ENCODE measurements around the gene TRDMT1.

Gene TRDMT1

GRCh38 chr10:17123961-17124360 lies 77.5 kb downstream of the TRDMT1 start:
- Histone ChIP-seq H3K23ac (ENCODE audit: low read length) (no peak overlapping the region), H2BK120ac (ENCODE audit: low read depth, low read length) (no peak overlapping the region), H4K5ac (ENCODE audit: low read length) (no peak overlapping the region), H2AK5ac (ENCODE audit: low read length) (no peak overlapping the region), H2BK5ac (ENCODE audit: low read length) (no peak overlapping the region), H3K79me2 (ENCODE audit: control insufficient read depth, insufficient read depth, low read length) (no peaks in the 10 kb centered on the region), H3K36me3 (ENCODE audit: control insufficient read depth, insufficient read depth, low read length) (no peaks in the 10 kb centered on the region), H4K8ac (ENCODE audit: low read depth, low read length) (no peak overlapping the region), H3K9ac (ENCODE audit: low read length) (no peak overlapping the region), H3K4me2 (ENCODE audit: low read length) (no peak overlapping the region), H2BK15ac (replicated peaks; ENCODE audit: low read depth) (no peak overlapping the region), H3K18ac (ENCODE audit: low read length) (no peak overlapping the region), H3K4me1 (ENCODE audit: control insufficient read depth, low read depth, low read length) (no peaks in the 10 kb centered on the region), H3K56ac (ENCODE audit: low read length) (no peak overlapping the region), H3K4ac (ENCODE audit: low read depth, low read length) (no peak overlapping the region), H3K27ac (ENCODE audit: low read depth, low read length) (no peak overlapping the region), H3K79me1 (ENCODE audit: low read length) (no peaks in the 10 kb centered on the region), H3K27me3 (ENCODE audit: insufficient read depth, low read length, poor library complexity) (no peaks in the 10 kb centered on the region), H3K4me3 (ENCODE audit: low read length) (no peak overlapping the region)
- no CpG with 5 or more reads among the region's 3 CpGs for WGBS (ENCODE audit: extremely low coverage, insufficient coverage, low lambda C conversion rate)
- DNase-seq = no peak

GRCh38 chr10:17122726-17123661 lies 78.5 kb downstream of the TRDMT1 start:
- no peak overlapping the region for H3K18ac ChIP-seq (ENCODE audit: low read length)
- H3K27me3 ChIP-seq (ENCODE audit: insufficient read depth, low read length, poor library complexity) = no peaks in the 10 kb centered on the region
- H4K5ac ChIP-seq (ENCODE audit: low read length) = no peak overlapping the region
- H3K36me3 ChIP-seq (ENCODE audit: control insufficient read depth, insufficient read depth, low read length) = no peaks in the 10 kb centered on the region
- no peak for DNase-seq
- H2BK15ac ChIP-seq (replicated peaks; ENCODE audit: low read depth) = no peak overlapping the region
- H3K4me1 ChIP-seq (ENCODE audit: control insufficient read depth, low read depth, low read length) = no peaks in the 10 kb centered on the region
- H2AK5ac ChIP-seq (ENCODE audit: low read length) = no peak overlapping the region
- no peak overlapping the region for H3K56ac ChIP-seq (ENCODE audit: low read length)
- H3K27ac ChIP-seq (ENCODE audit: low read depth, low read length) = no peak overlapping the region
- no CpG with 5 or more reads among the region's 5 CpGs for WGBS (ENCODE audit: extremely low coverage, insufficient coverage, low lambda C conversion rate)
- no peak overlapping the region for H2BK120ac ChIP-seq (ENCODE audit: low read depth, low read length)
- no peaks in the 10 kb centered on the region for H3K79me2 ChIP-seq (ENCODE audit: control insufficient read depth, insufficient read depth, low read length)
- no peaks in the 10 kb centered on the region for H3K79me1 ChIP-seq (ENCODE audit: low read length)
- H3K4me3 ChIP-seq (ENCODE audit: low read length) = no peak overlapping the region
- no peak overlapping the region for H3K9ac ChIP-seq (ENCODE audit: low read length)
- no peak overlapping the region for H3K4me2 ChIP-seq (ENCODE audit: low read length)
- H4K8ac ChIP-seq (ENCODE audit: low read depth, low read length) = no peak overlapping the region
- H3K23ac ChIP-seq (ENCODE audit: low read length) = no peak overlapping the region
- H3K4ac ChIP-seq (ENCODE audit: low read depth, low read length) = no peak overlapping the region
- no peak overlapping the region for H2BK5ac ChIP-seq (ENCODE audit: low read length)

GRCh38 chr10:17122052-17122451 lies 79.4 kb downstream of the TRDMT1 start:
- Histone ChIP-seq H3K79me1 (ENCODE audit: low read length) (no peaks in the 10 kb centered on the region), H3K9ac (ENCODE audit: low read length) (no peak overlapping the region), H3K36me3 (ENCODE audit: control insufficient read depth, insufficient read depth, low read length) (no peaks in the 10 kb centered on the region), H3K4me1 (ENCODE audit: control insufficient read depth, low read depth, low read length) (no peaks in the 10 kb centered on the region), H3K4me3 (ENCODE audit: low read length) (no peak overlapping the region), H3K27ac (ENCODE audit: low read depth, low read length) (no peak overlapping the region), H4K8ac (ENCODE audit: low read depth, low read length) (no peak overlapping the region), H3K79me2 (ENCODE audit: control insufficient read depth, insufficient read depth, low read length) (no peaks in the 10 kb centered on the region), H3K4me2 (ENCODE audit: low read length) (no peak overlapping the region), H3K23ac (ENCODE audit: low read length) (no peak overlapping the region), H2BK15ac (replicated peaks; ENCODE audit: low read depth) (no peak overlapping the region), H3K4ac (ENCODE audit: low read depth, low read length) (no peak overlapping the region), H2BK5ac (ENCODE audit: low read length) (no peak overlapping the region), H2AK5ac (ENCODE audit: low read length) (no peak overlapping the region), H4K5ac (ENCODE audit: low read length) (no peak overlapping the region), H3K27me3 (ENCODE audit: insufficient read depth, low read length, poor library complexity) (no peaks in the 10 kb centered on the region), H3K56ac (ENCODE audit: low read length) (no peak overlapping the region), H3K18ac (ENCODE audit: low read length) (peak overlapping the region; percentile 65), H2BK120ac (ENCODE audit: low read depth, low read length) (no peak overlapping the region)
- no CpG with 5 or more reads among the region's 2 CpGs for WGBS (ENCODE audit: extremely low coverage, insufficient coverage, low lambda C conversion rate)
- DNase-seq = no peak

GRCh38 chr10:17120694-17121093 lies 80.8 kb downstream of the TRDMT1 start:
- Histone ChIP-seq H3K9ac (ENCODE audit: low read length) (no peak overlapping the region), H3K23ac (ENCODE audit: low read length) (no peak overlapping the region), H3K18ac (ENCODE audit: low read length) (no peak overlapping the region), H3K27me3 (ENCODE audit: insufficient read depth, low read length, poor library complexity) (no peaks in the 10 kb centered on the region), H2AK5ac (ENCODE audit: low read length) (no peak overlapping the region), H3K36me3 (ENCODE audit: control insufficient read depth, insufficient read depth, low read length) (no peaks in the 10 kb centered on the region), H3K4ac (ENCODE audit: low read depth, low read length) (no peak overlapping the region), H2BK120ac (ENCODE audit: low read depth, low read length) (no peak overlapping the region), H3K79me1 (ENCODE audit: low read length) (no peaks in the 10 kb centered on the region), H3K4me3 (ENCODE audit: low read length) (no peak overlapping the region), H4K8ac (ENCODE audit: low read depth, low read length) (no peak overlapping the region), H2BK5ac (ENCODE audit: low read length) (no peak overlapping the region), H4K5ac (ENCODE audit: low read length) (no peak overlapping the region), H3K4me2 (ENCODE audit: low read length) (no peak overlapping the region), H3K27ac (ENCODE audit: low read depth, low read length) (no peak overlapping the region), H3K79me2 (ENCODE audit: control insufficient read depth, insufficient read depth, low read length) (no peaks in the 10 kb centered on the region), H3K56ac (ENCODE audit: low read length) (no peak overlapping the region), H2BK15ac (replicated peaks; ENCODE audit: low read depth) (no peak overlapping the region), H3K4me1 (ENCODE audit: control insufficient read depth, low read depth, low read length) (peaks cover 2% of the 10 kb centered on the region)
- DNase-seq = peak; percentile 83
- no CpG with 5 or more reads among the region's 3 CpGs for WGBS (ENCODE audit: extremely low coverage, insufficient coverage, low lambda C conversion rate)

- DNase-seq = no peak
- H3K4me2 ChIP-seq (ENCODE audit: low read length) = no peak overlapping the region
- H2BK120ac ChIP-seq (ENCODE audit: low read depth, low read length) = no peak overlapping the region
- no peak overlapping the region for H3K4me3 ChIP-seq (ENCODE audit: low read length)
- H3K4ac ChIP-seq (ENCODE audit: low read depth, low read length) = no peak overlapping the region
- H4K5ac ChIP-seq (ENCODE audit: low read length) = no peak overlapping the region
- H3K56ac ChIP-seq (ENCODE audit: low read length) = no peak overlapping the region
- no peaks in the 10 kb centered on the region for H3K79me1 ChIP-seq (ENCODE audit: low read length)
- H2BK15ac ChIP-seq (replicated peaks; ENCODE audit: low read depth) = no peak overlapping the region
- no peaks in the 10 kb centered on the region for H3K36me3 ChIP-seq (ENCODE audit: control insufficient read depth, insufficient read depth, low read length)
- H3K23ac ChIP-seq (ENCODE audit: low read length) = no peak overlapping the region
- H3K27ac ChIP-seq (ENCODE audit: low read depth, low read length) = no peak overlapping the region
- H4K8ac ChIP-seq (ENCODE audit: low read depth, low read length) = no peak overlapping the region
- no peak overlapping the region for H2AK5ac ChIP-seq (ENCODE audit: low read length)
- no peak overlapping the region for H2BK5ac ChIP-seq (ENCODE audit: low read length)
- H3K4me1 ChIP-seq (ENCODE audit: control insufficient read depth, low read depth, low read length) = peaks cover 5% of the 10 kb centered on the region
- no peaks in the 10 kb centered on the region for H3K27me3 ChIP-seq (ENCODE audit: insufficient read depth, low read length, poor library complexity)
- no peaks in the 10 kb centered on the region for H3K79me2 ChIP-seq (ENCODE audit: control insufficient read depth, insufficient read depth, low read length)
- H3K9ac ChIP-seq (ENCODE audit: low read length) = no peak overlapping the region
- no CpG with 5 or more reads among the region's 3 CpGs for WGBS (ENCODE audit: extremely low coverage, insufficient coverage, low lambda C conversion rate)
- no peak overlapping the region for H3K18ac ChIP-seq (ENCODE audit: low read length)
These were observed 81.6 kb downstream of the TRDMT1 start for GRCh38 chr10:17119845-17120244.
